Erythroblast (primary cell): Measurements from ENCODE around the gene ATP6V1E1.

Source experiments
- DNase-seq, 2 experiments: peaks; one replicate each; lab custom pipeline; 2025; lab: John Stamatoyannopoulos, UW
- GATA1 ChIP-seq: IDR thresholded peaks from 2 replicates; pipeline ENCODE4 v1.6.1; 2011; ENCODE audit warnings: low read depth, mild to moderate bottlenecking, control low read depth, low read length, moderate library complexity
- POLR2A ChIP-seq: IDR thresholded peaks from 2 replicates; pipeline ENCODE4 v1.6.1; 2011; ENCODE audit warnings: mild to moderate bottlenecking, low read length

ATP6V1E1 gene

DNA sequence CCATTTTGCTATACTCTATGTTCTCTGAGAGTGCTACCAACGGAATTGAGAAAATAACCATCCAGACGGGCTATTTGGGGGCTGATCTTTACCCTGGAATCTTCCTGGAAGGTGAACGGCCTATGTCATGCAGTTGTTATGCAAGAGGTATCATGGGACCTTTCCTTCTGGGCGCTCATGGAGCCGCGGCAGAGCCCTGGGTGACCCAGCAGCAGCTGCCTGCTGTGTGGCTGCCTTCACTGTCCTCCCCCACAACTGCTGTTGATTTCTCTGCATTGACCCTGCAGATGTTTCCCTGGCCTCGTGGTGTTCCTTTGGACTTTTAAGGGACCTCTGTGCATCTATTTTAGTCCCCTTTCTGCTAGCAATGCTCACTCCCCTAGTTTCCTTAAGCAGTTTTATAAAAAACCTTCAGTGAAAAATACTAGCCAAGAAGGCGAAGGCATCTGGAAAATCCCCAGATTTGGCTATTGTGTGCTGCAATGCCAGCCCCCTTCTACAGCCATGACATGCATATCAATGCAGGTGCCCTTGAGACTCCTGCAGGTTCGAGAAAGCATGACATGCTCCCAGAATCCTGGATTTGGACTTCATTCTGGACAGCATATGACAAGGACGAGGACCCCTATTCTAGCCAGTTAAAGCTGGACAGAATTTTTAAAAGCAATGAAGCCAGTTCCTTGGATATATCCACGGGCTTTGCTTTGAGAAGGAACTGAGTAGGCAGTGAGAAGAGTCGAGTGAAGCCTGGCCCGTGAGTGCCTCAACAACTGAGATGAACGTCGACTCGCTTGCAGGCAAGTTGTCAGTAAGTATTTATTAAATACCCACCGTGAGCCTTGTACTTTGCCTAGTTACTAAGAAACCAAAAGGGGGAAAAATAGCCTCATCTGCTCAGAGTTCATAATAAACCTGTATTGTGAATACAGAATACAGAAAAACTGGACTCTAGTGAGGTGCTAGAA is 65.4 kb downstream of the ATP6V1E1 start, which contains the start of gene SLC25A18:
Gene SLC25A18, plus strand, starts transcription at position 593 of the 965 bp plus-strand sequence. CDS start 16,447 bp downstream, outside the sequence.
- DNase-seq: no peak
- TF ChIP-seq POLR2A (no peak), GATA1 (no peak)

DNA sequence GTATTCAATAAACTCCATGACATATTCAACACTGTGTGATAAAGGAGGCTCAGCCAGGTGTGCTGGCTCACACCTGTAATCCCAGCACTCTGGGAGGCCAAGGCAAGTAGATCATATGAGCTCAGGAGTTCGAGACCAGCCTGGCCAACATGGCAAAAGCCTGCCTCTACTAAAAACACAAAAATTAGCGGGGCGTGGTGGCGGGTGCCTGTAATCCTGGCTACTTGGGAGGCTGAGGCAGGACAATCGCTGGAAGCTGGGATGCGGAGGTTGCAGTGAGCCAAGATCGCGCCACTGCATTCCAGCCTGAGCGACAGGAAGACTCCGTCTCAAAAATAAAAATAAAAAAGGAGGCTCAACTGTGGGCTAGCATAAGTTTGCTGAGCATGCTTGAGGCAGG is 69.4 kb downstream of the ATP6V1E1 start:
- TF ChIP-seq POLR2A (no peak), GATA1 (no peak)
- no peak for DNase-seq

DNA sequence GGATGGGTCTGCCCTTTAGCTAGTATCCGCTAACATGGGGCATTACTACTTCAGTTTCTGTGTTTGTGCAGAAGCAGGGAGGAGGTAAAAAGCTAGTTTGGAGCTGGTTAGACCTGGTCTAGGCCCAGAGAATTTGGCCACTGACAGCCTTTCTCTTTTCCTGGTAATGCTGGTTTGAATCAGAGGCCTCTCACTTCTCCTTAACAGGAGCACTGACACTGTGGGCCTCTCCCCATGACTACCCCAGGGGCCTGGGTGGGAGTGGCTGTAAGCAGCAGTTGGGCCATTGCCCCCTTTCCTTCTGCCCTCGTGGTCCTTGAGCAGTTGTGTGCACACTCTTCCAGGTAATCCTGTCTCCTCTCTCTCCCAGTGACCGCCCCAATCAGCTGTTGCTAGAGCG is 73.7 kb downstream of the ATP6V1E1 start:
- no peak for TF ChIP-seq GATA1
- no peak for DNase-seq

DNA sequence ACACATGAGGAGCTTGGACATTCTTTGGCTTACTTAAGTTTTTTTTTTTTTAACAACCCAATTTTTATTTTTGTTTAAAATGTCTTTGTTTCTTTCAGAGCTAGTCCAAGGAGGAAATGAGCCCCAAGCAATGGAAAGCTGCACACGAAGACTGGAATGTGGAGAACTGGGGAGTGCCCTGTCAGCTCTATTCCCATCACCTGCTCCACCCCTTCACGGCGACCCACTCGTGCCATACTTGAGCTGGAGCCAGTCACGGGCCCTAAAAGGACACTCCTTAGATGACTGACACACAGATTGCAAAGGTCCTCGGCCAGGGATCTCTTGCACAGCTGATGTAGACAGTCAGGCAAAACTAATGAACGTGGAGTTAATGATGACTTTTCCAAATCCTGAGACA is 75.8 kb downstream of the ATP6V1E1 start:
- no peak for TF ChIP-seq GATA1
- TF ChIP-seq POLR2A: no peak
- DNase-seq: no peak

DNA sequence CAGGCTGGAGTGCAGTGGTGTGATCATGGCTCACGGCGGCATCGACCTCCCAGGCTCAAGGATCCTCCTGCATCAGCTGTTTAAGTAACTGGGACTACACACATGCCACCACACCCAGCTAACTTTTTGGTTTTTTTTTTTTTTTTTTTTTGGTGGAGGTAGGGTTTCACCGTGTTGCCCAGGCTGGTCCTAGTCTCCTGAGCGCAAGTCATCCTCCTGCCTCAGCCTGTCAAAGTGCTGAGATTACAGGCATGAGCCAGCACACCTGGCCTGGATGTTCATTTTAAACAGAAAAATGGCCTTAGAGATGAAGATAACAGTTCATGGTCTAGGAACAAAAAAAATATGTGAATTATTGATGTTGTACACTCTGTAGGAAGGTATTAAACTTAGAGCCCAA is 78.9 kb downstream of the ATP6V1E1 start:
- TF ChIP-seq GATA1 (no peak), POLR2A (no peak)
- no peak for DNase-seq

DNA sequence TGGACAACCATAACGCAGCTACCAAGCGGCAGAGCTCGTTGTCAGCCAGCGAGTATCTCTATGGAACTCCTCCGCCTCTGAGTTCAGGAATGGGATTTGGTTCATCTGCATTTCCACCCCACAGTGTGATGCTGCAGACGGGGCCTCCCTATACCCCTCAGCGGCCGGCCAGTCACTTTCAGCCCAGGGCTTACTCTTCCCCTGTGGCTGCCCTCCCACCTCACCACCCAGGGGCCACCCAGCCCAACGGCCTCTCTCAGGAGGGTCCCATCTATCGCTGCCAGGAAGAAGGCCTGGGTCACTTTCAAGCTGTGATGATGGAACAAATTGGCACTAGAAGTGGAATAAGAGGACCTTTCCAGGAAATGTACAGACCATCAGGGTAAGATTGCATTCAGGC is 79.4 kb downstream of the ATP6V1E1 start:
- TF ChIP-seq POLR2A: no peak
- TF ChIP-seq GATA1: no peak
- DNase-seq: no peak

- TF ChIP-seq GATA1 (no peak), POLR2A (no peak)
- no peak for DNase-seq
These were observed 79.9 kb downstream of the ATP6V1E1 start for GRCh38 chr22:17548756-17549035.

DNA sequence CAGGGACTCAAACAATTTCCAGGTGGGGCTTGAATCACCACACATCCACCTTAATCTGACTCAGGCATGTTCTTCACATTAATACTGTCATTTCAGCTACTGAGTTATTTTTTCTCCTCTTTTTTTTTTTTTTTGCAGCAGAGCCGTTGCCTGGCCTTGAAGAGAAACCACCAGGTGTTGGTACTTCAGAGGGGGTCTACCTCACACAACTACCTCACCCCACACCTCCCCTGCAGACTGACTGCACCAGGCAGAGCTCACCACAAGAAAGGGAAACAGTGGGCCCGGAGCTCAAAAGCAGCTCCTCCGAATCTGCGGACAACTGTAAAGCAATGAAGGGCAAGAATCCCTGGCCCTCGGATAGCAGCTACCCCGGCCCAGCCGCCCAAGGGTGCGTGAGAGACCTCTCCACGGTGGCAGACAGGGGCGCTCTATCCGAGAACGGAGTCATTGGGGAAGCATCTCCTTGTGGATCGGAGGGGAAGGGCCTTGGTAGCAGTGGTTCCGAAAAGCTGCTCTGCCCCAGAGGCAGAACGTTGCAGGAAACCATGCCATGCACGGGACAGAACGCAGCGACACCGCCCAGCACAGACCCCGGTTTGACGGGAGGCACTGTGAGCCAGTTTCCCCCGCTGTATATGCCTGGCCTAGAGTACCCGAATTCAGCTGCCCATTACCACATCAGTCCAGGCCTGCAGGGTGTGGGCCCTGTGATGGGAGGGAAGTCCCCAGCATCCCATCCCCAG is 80.4 kb downstream of the ATP6V1E1 start:
- no peak for TF ChIP-seq POLR2A
- no peak for DNase-seq

GRCh38 chr22:17542452-17542851 is 86.1 kb downstream of the ATP6V1E1 start:
- DNase-seq: no peak
- TF ChIP-seq GATA1 (no peak), POLR2A (no peak)
